ENCODE measurements around the gene NKAIN1.

- TF ChIP-seq CTCF (IDR thresholded peaks at IDR 0.05) = no peak
- no peak for TF ChIP-seq POLR2A (IDR thresholded peaks at IDR 0.05)
Observed at GRCh38 chr1:31218705-31219104, 21.0 kb downstream of the NKAIN1 start.
